DMS153 treated with DMSO at 0.1 percent for 48 hours (cell line): Measurements from ENCODE around the gene TBC1D22A.
"Not testable (repeated sequence)": the region's sequence is repeated elsewhere in the genome, so short reads cannot be mapped to it uniquely, and the experiment has no call there.

ENCODE experiments used
- DNase-seq: peaks from one replicate; lab custom pipeline; 2025; ENCODE audit not compliant: unreplicated experiment; lab: John Stamatoyannopoulos, UW

Gene TBC1D22A

DNA sequence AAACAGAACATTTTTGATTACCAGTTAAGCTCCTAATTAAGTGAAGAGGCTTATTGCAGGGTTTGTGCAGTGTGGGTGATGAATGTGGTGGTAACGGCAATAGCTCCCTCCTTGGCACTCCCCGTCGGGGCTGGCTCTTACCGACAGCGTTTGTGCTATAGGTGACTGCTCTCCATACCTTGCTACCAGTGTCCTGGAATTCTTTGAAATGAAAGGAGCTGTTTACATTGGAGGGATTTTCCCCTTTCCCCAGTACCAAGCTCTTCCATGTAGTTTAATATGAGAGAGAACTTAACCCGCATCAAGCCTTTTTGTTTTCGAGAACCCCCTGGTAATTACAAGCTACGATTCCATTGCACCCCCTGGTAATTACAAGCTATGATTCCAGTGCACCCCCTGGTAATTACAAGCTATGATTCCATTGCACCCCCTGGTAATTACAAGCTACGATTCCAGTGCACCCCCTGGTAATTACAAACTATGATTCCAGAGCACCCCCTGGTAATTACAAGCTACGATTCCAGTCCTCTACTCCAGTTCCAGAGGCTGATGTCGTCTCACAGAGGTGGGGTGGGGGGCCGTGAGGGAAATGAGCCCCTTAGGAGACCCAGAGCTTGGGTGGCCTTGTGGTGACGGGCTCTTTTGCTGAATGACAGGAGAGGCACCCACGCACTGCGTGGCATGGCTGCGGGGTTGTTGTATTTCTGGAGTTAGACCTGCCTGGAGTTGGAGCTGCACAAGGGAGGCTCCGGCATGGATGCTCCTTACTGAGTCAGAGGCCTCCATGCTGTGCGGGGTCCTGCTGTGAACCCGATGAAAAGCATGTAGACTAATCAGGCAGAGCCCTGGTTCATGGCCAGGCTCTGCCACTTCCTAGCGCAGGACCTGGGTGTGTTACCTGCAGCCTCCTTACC is 205.3 kb downstream of the TBC1D22A start:
- DNase-seq, result no peak

DNA sequence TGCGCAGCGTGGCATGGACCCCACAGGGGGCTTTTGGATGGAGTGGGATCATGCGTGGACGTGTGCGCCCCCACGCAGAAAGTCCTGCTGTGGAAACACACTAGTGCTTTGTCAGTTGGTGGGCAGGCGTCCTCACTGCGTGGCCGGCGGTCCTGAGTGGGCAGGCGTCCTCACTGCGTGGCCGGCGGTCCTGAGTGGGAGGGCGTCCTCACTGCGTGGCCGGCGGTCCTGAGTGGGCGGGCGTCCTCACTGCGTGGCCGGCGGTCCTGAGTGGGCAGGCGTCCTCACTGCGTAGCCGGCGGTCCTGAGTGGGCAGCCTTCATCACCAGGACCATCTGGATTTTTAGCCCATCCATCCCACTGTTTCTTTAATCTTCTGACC is 205.9 kb downstream of the TBC1D22A start:
- DNase-seq, result no peak

DNA sequence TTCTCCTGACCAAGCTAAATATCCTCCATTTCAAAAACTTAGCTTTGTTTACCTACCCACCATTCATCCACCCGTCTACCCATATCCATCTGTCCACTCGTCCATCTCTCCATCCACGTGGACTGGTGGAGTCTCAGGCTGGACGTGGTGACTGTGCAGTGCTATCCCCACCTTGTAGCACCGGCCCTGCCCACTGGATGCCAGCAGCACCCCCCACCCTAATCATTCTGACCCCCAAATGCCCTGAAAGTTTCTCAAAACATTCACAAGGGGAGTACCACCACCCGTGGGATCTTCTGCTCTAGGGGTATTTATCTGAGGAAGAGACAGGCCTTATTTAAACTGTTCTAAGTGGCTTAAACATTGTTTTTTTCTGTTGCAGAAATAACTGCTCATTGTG is 206.4 kb downstream of the TBC1D22A start:
- DNase-seq, result no peak

DNA sequence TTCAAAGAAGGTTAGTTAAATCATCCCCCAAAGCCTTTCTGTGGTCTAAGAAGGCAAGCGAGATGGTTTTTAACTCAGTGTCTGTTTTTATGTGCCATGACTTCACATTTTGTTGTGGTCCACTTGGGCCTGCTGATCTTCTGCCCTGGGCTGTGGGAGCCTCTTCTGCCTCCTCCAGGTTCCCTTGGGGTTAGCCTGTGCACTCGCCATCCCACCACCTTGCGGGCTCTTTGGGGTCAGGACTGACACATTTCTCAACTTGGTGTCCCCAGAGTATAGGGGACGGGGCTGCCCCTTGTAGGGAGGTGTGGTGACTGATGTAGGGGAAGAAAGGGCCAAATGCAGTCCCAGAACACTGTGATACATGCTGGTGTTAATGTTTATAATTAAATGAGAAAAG is 207.0 kb downstream of the TBC1D22A start:
- no peak for DNase-seq

DNA sequence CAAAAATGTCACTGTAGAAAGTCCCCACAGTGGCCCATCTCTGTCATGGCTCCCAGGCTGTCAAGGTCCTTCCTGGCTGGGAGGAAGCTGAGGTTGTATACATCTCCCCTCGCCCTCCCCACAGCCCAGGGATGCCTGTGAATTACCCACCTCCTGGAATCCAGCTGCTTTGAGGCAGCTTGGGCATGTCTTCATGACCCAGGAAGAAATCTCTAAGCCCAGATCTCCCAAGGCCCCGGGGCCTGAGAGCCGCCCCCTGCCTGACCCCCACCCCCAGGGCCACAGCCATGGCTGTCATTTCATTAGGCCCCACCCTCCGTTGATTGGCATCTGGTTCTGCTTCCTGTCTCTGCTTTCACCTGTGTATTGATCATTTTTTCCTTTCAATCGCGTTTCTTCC is 207.5 kb downstream of the TBC1D22A start:
- DNase-seq, result no peak

DNA sequence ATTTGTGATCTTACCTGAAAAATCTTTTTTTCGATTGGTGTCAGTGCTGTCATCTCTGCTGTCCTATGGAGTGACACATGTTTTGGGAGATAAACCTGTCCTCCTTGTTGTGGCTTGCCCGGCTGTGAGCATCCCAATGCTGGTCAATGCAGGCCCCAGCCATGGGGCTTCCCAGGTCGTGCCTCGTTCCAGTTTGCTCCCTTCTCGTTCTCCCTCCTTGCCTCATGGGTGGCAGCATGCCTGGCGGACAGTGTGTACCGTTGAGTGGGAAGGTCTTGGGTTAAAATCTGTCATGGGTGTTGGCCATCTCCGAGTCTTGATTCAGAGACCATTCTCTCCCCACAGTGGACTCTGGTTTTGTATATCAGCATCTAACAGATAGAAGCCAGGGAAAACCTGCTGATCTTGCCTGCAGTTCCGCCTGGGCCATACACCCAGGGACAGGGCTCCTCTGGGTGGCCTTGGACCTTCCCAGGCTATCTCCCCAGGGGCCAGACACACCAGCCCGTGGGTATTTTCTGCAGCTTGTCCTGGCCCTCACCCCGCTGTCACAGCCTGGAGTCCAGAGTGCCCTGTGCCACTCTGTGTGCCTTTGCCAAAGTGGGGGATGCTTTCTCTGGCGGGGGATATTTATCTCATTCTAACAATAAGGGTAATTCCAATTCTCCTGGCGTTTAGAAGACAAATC is 208.1 kb downstream of the TBC1D22A start:
- no peak for DNase-seq

DNA sequence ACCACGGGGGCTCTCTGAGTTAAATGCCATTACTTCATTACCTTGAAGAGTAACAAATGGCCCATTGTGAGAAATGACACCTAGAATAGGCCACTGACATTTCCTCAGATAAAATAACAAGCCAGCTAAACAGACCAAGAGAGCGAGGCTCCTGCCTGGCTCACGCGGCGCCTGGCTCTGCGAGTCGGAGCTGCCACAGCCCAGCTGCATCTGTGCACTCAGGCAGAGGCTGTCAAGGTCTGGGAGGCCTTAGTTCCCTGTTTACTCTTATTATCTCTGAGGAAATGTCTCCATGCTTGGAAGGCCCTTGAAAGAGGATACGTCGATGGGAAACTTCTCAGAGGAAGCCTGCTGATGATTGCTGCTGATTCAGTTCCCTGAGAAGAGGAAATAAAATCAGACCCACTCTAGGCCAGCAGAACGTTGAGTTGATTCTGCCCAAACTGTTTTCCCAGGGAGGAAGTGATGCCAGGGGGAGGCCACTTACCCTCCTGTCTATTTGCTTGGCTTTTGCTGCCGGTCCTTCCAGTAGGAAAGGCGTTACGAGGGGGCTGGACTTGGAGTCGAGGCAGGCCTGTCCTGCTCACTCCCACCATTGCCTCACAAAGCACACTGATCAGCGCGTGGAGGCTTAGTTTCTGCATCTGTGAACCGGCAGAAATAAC is 208.8 kb downstream of the TBC1D22A start:
- DNase-seq, result no peak

DNA sequence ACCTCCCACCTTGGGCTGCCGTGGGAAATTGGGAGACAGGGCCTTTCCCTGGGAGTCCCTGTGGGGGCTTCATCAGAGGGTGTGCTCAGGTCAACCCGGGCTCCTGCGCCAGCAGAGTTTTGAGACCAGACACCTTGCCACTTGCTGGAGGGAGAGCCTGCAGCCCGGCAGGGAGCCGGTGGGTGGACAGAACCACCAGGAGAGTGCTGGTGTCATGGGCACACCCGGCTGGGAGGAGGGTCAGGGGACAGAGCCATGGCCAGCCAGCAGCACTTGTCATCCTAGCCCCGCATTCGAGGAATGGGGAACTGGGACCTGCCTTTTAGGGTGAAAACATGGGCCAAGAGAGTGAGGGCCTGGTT is 209.3 kb downstream of the TBC1D22A start:
- DNase-seq, result no peak

DNA sequence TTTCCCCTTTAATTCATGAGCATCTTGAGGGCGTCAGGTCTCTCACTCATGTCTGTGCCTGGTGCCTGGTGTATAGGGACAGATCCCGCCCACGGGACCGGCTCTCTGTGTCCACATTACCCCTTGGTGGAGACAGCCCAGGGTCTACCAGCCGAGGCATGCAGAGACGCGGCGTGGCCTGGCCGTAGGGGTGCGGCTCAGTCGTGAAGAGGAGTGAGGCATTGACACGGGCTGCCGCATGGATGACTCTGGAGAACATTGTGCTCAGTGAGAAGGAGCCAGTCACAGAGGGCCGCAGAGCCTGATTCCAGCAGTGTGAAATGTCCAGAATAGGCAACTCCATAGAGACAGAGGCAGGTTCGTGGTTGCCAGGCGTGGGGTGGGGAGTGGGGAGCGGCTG is 209.8 kb downstream of the TBC1D22A start:
- DNase-seq, result no peak

DNA sequence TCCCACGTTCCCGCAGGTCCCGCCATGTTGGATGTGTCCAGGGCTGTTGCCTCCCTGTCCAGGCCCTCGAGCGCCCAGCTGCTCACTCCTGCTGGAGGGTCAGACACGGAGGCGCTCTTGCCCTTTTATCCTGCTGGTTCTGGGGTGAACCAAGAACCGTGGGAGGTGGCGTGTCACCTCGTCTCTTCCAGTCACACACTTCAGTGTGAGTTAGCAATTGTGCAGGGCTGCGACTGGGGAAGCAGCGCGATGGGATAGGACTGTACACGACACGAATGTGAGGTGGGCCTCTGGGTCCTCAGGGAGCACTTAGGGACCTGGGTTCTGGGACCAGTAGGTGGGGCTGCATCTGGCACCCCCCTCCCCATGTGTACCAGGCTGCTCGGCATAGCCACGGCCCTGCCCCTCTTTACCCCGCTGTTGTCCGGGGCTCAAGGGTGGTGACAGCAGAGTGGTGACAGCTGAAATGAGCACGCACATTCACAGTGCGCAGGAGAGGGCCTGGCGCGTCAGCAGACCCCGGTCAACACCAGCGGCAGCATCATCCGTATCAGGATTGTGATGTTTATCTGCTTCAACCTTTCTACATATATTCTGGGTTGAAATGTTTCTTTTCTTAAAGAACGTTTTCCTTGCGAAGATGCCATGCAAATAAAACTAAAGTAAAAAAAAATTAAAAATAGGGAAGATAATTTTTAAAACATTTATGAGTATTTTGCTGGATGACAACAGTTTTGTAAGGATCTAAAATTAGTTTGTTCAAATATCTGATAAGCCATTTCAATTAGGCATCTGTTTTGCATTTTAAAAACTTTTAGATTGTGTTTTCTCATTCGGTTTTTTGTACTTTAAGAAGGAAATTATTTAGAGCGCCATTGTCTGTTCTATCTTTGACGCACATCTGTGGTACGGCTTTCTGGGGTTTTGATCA is 210.7 kb downstream of the TBC1D22A start:
- no peak for DNase-seq

DNA sequence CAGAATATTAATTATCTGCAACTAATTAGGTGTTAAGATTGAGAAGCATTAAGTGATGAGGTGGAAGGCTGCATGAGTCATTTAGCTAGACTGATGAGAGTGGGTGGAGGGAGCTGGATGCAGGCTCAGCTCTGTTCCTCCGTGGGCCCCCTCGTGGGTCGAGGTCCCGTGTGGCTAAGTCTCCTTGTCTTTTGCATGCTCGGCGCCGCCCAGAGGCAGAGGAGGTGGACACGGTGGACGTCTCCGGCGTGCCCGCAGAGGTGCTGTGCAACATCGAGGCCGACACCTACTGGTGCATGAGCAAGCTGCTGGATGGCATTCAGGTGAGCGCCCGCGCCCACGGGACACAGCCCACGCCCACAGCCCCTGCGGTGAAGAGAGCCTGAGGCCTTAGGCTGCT is 211.6 kb downstream of the TBC1D22A start:
- DNase-seq, result no peak

DNA sequence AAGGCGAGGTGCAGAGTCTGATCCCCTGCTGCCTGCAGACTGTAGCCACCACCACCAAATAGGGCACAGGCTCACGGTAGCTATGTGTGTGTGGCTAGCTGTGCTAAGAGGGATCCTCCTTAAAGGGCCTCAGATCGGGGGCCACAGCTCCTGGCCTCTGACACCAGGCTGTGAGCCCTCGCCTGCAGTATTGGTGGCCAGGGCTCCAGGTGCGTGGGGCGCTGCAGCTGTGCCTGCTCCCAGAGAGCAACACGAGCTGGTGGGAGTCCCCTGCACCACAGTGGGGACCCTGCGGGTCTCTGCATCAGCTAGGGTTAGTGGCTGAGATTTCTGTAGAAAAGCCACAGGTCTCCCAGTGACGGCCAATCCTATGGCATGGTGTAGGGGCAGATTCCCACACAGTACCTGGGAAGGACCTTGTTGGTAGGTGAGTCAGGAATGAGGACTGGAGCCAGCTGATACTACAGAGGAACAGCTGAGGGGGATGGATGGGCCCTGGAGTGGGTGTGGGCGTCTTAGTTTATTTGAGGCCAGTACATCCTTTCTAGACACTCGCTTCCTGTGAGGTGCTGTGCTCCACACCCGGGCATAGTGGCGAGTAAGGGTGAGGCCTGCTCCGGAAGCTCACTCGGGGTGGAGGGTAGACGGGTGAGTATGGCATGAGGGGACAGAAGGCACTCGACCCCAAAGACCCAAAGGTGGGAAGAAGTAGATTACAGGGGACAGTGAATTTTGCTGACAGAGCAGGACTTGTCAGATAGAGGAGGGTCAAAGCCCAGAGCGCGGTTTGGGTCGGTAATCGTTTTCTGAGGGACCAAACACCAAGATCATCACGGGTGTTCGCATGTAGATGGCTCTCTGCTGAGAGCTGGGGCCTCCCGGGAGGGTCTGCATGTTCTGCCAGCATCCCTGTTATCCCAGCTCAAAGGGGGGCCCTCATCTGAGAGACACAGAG is 212.5 kb downstream of the TBC1D22A start:
- DNase-seq, result no peak

DNA sequence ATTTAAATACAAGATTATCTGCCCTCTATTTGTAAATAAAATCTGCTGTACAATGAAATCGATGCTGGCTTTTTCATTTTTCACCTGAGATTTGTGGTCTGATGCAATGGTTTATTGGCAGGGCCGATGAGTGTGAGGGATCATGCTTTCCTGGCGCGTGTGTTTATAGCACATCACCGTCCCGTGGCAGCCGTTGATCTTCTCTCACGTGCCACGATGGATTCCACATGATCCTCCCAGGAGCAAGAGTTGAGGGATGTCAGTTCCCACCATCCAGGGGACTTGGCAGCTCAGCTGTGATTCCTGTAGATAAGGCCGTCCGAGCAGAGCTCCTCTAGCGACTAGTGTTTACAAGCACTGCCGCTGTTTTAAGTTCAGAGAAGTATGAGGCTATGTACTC is 213.7 kb downstream of the TBC1D22A start:
- DNase-seq, result no peak

DNA sequence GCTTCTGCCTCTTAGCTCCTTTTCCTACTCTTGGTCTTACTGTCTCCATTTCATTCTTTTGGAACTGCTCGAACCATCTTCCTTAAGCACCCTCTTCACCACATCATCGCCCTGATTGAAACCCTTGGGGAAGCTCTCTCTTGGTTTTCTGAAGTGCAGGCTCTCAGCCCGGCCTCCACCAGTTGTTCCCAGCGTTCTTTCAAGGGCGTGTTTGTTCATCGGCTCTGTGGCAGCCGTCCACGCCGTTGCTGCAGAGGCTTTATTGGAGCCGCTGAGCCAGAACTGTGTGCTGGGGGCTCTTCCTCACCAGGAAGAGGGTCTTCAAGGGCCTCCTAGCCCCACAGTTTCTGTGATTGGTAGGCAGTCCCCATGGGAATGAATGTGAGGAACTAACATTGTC is 214.1 kb downstream of the TBC1D22A start:
- no peak for DNase-seq

DNA sequence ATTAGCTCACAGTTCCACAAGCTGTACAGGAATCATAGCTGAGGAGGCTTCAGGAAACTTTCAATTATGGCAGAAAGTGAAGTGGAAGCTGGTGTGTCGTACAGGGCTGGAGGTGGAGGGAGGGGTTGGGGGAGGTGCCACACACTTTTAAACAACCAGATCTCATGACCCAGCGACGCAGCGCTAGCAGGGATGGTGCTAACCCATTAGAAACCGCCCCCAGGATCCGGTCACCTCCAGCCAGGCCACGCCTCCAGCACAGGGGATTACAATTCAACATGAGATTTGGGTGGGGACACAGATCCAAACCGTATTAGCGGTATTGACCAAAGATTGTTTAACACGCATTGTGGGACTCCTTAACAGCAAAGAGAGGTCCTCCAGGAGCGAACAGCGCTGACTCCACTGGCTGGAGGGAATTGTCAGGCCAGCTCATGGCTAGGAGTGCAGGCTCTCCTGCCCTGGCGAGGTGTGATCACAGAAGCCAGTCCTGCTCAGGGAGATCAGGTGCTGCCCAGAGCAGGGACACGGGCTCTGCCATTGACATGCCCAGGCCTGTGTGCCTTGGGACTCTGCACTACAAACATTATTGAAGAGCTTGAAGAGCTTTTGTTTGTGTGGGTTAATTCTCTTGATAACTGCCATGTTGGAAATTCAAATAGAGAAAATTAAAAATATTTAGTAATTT is 215.3 kb downstream of the TBC1D22A start:
- DNase-seq, result no peak

DNA sequence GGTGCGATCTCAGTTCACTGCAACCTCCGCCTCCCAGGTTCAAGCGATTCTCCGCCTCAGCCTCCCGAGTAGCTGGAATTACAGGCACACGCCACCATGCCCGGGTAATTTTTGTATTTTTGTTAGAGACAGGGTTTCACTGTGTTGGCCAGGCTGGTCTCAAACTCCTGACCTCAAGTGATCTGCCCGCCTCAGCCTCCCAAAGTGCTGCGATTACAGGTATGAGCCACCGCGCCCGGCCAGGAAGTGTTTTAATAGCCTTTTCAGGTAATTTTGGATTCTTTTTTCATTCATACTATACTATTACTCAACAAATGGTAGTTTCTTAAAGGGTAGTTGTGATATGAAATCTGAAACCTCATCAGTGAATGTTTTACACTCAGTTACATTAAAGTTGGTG is 216.2 kb downstream of the TBC1D22A start:
- DNase-seq, result not testable (repeated sequence)

DNA sequence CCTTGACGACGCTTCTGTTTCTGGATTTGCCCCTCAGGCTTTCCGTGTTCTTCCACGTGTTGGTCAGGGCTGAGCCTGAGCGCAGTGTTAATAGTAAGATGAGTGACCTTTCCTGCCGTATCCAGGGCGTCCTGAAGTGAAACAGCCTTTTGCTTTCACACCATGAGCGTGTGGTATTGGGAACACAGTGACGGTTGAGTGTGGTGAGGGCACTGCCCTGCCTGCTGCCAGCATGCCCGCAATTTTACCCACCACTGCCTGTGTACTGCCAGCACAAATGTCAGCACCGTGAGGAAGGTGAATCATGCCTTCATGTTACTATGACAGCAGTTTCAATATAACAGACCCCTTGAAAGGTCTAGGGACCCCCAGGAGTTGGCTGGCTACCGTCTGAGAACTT is 217.1 kb downstream of the TBC1D22A start:
- DNase-seq, result no peak

DNA sequence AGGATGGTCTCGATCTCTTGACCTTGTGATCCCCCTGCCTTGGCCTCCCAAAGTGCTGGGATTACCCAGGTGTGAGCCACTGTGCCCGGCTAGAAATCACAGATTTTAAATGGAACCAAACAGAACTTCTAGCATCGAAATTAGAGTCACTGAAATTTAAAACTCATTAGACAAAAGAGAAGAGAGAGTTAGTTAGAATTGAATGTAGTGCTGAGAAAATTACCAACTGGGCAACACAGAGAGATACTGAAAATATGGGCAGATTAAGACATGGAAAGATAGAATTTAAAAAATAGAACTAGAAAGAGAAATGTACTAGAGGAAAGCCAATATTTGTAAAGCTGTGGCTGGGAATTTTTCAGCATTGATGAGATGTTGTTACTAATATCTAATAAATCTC is 217.9 kb downstream of the TBC1D22A start:
- no peak for DNase-seq

DNA sequence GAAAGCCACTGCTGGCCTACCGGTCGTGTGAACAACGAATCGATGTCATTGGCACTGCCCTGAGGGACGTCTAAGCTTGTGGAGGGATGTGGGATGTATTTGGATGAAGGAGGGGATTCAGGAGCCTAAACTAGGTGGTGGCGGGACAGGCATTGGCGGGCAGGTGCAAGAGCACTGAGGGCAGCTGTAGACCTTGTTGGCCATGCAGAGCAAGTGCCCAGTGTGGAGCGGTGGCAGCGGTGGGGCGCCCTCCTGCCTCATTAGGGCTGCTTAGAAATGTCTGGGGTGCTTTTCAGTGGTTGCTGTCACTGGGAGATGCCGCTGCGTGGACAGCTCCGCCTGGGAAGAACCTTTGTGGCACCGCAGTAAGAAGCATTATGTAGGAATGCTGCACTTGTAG is 220.2 kb downstream of the TBC1D22A start:
- DNase-seq, result no peak
